HG02610 (cell line): ENCODE data around the gene USP15.

Source experiments
- ATAC-seq: cut with Tn5 transposase; IDR thresholded peaks from one replicate; pipeline ENCODE4 v1.9.1; 2021; ENCODE audit warnings: mild to moderate bottlenecking, moderate library complexity; ENCODE audit not compliant: unreplicated experiment

Gene USP15

GRCh38 chr12:62259993-62260732 lies at the start of gene USP15:
Gene USP15, plus strand, starts transcription at chr12:62260404. Its CDS starts 11 bp downstream, at chr12:62260415.
- peak; percentile 68 for ATAC-seq

- ATAC-seq = peak; percentile 80
These were observed 49.8 kb upstream of the USP15 start for GRCh38 chr12:62210422-62210821.

GRCh38 chr12:62211510-62211909 lies 48.7 kb upstream of the USP15 start:
- ATAC-seq = no peak

GRCh38 chr12:62214846-62215245 lies 45.4 kb upstream of the USP15 start:
- no peak for ATAC-seq

GRCh38 chr12:62215506-62215905 lies 44.7 kb upstream of the USP15 start:
- ATAC-seq = no peak

- ATAC-seq = no peak
These were observed 42.6 kb upstream of the USP15 start for GRCh38 chr12:62217466-62218194.

GRCh38 chr12:62221107-62221506 lies 39.1 kb upstream of the USP15 start:
- ATAC-seq = no peak

- no peak for ATAC-seq
These were observed 35.6 kb upstream of the USP15 start for GRCh38 chr12:62224601-62225000.

GRCh38 chr12:62227091-62227490 lies 33.1 kb upstream of the USP15 start:
- ATAC-seq = no peak

GRCh38 chr12:62230652-62231051 lies 29.6 kb upstream of the USP15 start:
- ATAC-seq = no peak

GRCh38 chr12:62232143-62232729 lies 28.0 kb upstream of the USP15 start:
- ATAC-seq = no peak

GRCh38 chr12:62233805-62234204 lies 26.4 kb upstream of the USP15 start:
- no peak for ATAC-seq

- no peak for ATAC-seq
These were observed 20.6 kb upstream of the USP15 start for GRCh38 chr12:62239571-62239970.

- no peak for ATAC-seq
These were observed 12.7 kb upstream of the USP15 start for GRCh38 chr12:62247281-62248045.

- ATAC-seq = no peak
These were observed 11.3 kb upstream of the USP15 start for GRCh38 chr12:62248873-62249272.

GRCh38 chr12:62249419-62249818 lies 10.8 kb upstream of the USP15 start:
- ATAC-seq = no peak

- ATAC-seq = peak; percentile 94
These were observed 9.3 kb upstream of the USP15 start for GRCh38 chr12:62250671-62251608.

GRCh38 chr12:62251609-62251958 lies 8.6 kb upstream of the USP15 start:
- no peak for ATAC-seq

GRCh38 chr12:62252576-62252975 lies 7.6 kb upstream of the USP15 start:
- no peak for ATAC-seq

- no peak for ATAC-seq
These were observed 5.2 kb upstream of the USP15 start for GRCh38 chr12:62254967-62255366.
